Measurements from ENCODE around the gene UGT8. TPM values are rescaled to one million over a fixed set of nuclear protein-coding genes. Genes with fewer than 3 reads are reported as not detected.
"Not testable (repeated sequence)": the region's sequence is repeated elsewhere in the genome, so short reads cannot be mapped to it uniquely, and the experiment has no call there.

UGT8 gene
- total RNA-seq, 4 donors from 2014 or later, result 1.0 to 3.7 (median 2.2) TPM

DNA sequence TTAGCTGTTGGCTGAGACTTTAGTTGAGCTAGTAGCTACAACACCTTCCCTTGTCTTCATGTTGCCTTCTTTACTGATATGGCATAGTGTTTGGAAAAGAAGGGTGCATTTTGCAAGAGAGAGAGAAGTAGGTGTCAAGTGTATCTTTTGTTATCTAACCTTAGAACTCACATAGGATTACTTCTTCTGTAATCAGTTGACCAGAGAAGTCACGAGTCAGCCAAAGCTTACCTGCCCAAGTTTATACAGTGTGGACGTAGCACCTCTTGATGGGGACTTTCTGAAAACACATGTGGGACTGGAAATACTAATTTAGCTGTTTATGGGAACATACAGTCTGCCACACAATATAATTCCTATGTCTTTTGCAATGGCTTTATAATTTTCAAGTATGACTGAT is 56.0 kb downstream of the UGT8 start:
- DNase-seq (ENCODE audit: low spot score in 2 of 2), result no peak
- TF ChIP-seq CTCF (IDR thresholded peaks at IDR 0.05) (no peak), POLR2A (IDR thresholded peaks at IDR 0.05) (no peak)
- intact Hi-C loops (cut with DNase I; ENCODE audit: low total_unique reads), result no loop called here
- WGBS, 2 donors, result 80 to 82% methylated on average over 2 of the region's 2 CpGs
- no peak overlapping the region for H3K4me3 ChIP-seq (ENCODE audit: low read depth, poor library complexity, severe bottlenecking)

DNA sequence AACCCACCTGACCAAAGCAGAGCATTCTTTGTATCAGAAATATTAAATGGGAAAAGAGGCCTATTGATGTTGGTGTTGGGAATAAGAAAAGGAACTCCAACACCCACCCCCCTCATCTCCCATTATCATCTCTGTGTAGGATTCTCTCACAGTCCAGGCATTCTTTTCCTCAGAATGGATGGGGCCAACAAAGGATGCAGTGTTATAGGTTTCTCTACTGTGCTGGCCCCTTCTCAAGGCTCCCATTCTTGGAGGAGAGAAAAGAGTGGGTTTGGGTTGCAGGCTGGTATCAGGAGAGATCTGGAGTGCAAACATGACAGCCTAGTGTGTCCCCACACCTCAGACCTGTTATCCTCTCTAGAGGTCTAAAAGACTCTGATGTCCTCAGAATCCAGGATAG is 59.6 kb downstream of the UGT8 start:
- no peak for DNase-seq (ENCODE audit: low spot score in 2 of 2)
- intact Hi-C loops (cut with DNase I; ENCODE audit: low total_unique reads), result no loop called here
- TF ChIP-seq CTCF (IDR thresholded peaks at IDR 0.05), result no peak
- no peak for TF ChIP-seq POLR2A (IDR thresholded peaks at IDR 0.05)
- H3K4me3 ChIP-seq (ENCODE audit: low read depth, poor library complexity, severe bottlenecking), result no peak overlapping the region

DNA sequence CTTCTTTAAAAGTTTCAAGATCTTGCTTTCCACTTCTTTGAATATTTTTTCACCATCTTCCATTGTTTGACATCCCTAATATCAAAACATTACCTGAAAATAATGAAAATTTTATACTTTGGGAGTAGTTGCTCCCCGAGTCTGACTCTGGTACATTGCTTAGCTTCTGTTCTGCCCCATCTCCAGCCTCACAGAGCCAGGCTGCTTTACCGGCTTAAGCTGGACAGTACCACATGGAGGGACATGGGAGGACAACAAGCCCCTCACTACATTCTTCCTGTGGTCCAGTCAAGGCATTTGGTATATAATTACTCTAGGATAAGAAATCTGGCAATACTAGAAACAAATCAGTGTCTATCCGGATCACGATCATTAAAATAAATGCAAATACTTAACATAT is 60.2 kb downstream of the UGT8 start:
- TF ChIP-seq POLR2A (IDR thresholded peaks at IDR 0.05), result no peak
- no peak for TF ChIP-seq CTCF (IDR thresholded peaks at IDR 0.05)
- intact Hi-C loops (cut with DNase I; ENCODE audit: low total_unique reads), result no loop called here
- 82 to 86% methylated on average over 4 of the region's 4 CpGs for WGBS, 2 donors
- H3K4me3 ChIP-seq (ENCODE audit: low read depth, poor library complexity, severe bottlenecking), result no peak overlapping the region
- DNase-seq (ENCODE audit: low spot score in 2 of 2), result no peak

GRCh38 chr4:114659386-114660008 is 60.9 kb downstream of the UGT8 start:
- intact Hi-C loops (cut with DNase I; ENCODE audit: low total_unique reads), result no loop called here
- 2 to 4% methylated on average over 4 of the region's 4 CpGs for WGBS, 2 donors

DNA sequence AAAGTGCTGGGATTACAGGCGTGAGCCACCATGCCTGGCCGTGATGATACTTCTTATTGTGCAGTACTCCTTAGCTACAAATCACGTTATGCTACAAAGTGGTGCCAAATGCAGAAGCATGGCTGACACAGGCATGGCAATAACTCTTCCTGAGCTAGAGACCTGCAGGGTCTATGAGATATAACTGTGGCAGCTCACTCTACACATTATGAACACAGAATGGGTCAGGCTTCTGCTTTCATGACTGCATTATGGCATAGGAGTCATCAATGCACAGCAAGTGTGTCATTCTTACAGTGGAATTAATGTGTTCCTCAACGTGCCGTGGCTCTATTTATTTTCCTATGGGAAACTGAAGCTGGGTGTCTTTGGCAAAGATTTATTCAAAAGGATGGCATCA is 64.5 kb downstream of the UGT8 start:
- TF ChIP-seq POLR2A (IDR thresholded peaks at IDR 0.05) (no peak), CTCF (IDR thresholded peaks at IDR 0.05) (no peak)
- DNase-seq (ENCODE audit: low spot score in 2 of 2), result no peak
- no peak overlapping the region for H3K4me3 ChIP-seq (ENCODE audit: low read depth, poor library complexity, severe bottlenecking)
- intact Hi-C loops (cut with DNase I; ENCODE audit: low total_unique reads), result no loop called here
- WGBS, 2 donors, result 81 to 86% methylated on average over 5 of the region's 5 CpGs

More at GRCh38 chr4:114659386-114660008, 60.9 kb downstream of the UGT8 start:
- TF ChIP-seq CTCF (IDR thresholded peaks at IDR 0.05), result no peak
- no peak for TF ChIP-seq POLR2A (IDR thresholded peaks at IDR 0.05)
- H3K4me3 ChIP-seq (ENCODE audit: low read depth, poor library complexity, severe bottlenecking), result no peak overlapping the region
- peak in 1 of 2 donors; percentile 15 for DNase-seq (ENCODE audit: low spot score in 2 of 2)

DNA sequence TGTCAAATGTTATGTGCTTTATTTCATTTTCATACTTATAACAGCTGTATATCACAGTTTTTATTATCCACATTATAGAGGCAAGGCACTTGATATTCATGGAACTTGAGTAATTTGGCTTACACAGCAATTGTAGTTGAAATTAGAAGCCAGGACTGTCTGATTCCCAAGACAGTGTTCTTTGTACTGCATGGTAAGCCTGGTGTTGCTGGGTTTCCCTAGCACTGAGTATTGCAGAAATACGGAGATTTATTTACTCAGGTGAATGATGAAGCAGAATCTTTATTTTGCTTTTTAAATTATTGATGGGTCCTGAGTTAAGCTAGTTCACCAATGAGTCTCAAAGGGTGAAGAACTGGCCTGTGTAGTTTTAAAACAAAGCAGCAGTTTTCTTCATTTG is 70.0 kb downstream of the UGT8 start:
- WGBS, 2 donors, result 73 to 83% methylated on average over 1 of the region's 1 CpG
- TF ChIP-seq POLR2A (IDR thresholded peaks at IDR 0.05), result no peak
- no peak for TF ChIP-seq CTCF (IDR thresholded peaks at IDR 0.05)
- DNase-seq (ENCODE audit: low spot score in 2 of 2), result no peak
- no peak overlapping the region for H3K4me3 ChIP-seq (ENCODE audit: low read depth, poor library complexity, severe bottlenecking)
- intact Hi-C loops (cut with DNase I; ENCODE audit: low total_unique reads), result no loop called here

- WGBS, 2 donors, result 84 to 89% methylated on average over 4 of the region's 4 CpGs
- H3K4me3 ChIP-seq (ENCODE audit: low read depth, poor library complexity, severe bottlenecking); DNase-seq (ENCODE audit: low spot score in 2 of 2); intact Hi-C loops (cut with DNase I; ENCODE audit: low total_unique reads): not testable (repeated sequence)
These were observed 72.1 kb downstream of the UGT8 start for GRCh38 chr4:114670733-114671132.
